Chondrocyte (in vitro differentiated cells): ENCODE data around the gene ADAM19. TPM values are rescaled to one million over a fixed set of nuclear protein-coding genes. Genes with fewer than 3 reads are reported as not detected.
A peak's percentile ranks its signal among the peaks of the same experiment; 100 is the strongest.

ENCODE experiments used
- DNase-seq: peaks from one replicate; pipeline ENCODE4 v3.0.0; 2021; ENCODE audit warnings: mixed read lengths, low spot score
- H3K27ac Mint-ChIP-seq: one replicate; pipeline ENCODE4 v1.8.0; 2021; ENCODE audit warnings: mild to moderate bottlenecking, moderate library complexity, mixed read lengths; ENCODE audit not compliant: unreplicated experiment
- H3K27me3 Mint-ChIP-seq: 2 replicates; pipeline ENCODE4 v1.8.0; 2021; ENCODE audit warnings: low read depth, mixed read lengths
- H3K36me3 Mint-ChIP-seq: 2 replicates; pipeline ENCODE4 v1.8.0; 2021; ENCODE audit warnings: low read depth, mixed read lengths
- H3K4me1 Mint-ChIP-seq: 2 replicates; pipeline ENCODE4 v1.8.0; 2021; ENCODE audit warnings: low read depth, mild to moderate bottlenecking, mixed read lengths
- H3K4me3 Mint-ChIP-seq: one replicate; pipeline ENCODE4 v1.8.0; 2021; ENCODE audit warnings: mild to moderate bottlenecking, moderate library complexity, mixed read lengths; ENCODE audit not compliant: unreplicated experiment
- H3K9me3 Mint-ChIP-seq: 2 replicates; pipeline ENCODE4 v1.8.0; 2021; ENCODE audit warnings: low read depth, mixed read lengths
- CTCF ChIP-seq: fragments of 200-600 bp; sonication (generic); IDR thresholded peaks from 2 replicates; pipeline ENCODE4 v1.5.0; 2021; ENCODE audit warnings: antibody characterized with exemption, mild to moderate bottlenecking, moderate library complexity
- total RNA-seq: library from RNA; stranded (reverse); gene quantifications from 3 replicates; pipeline ENCODE4 v1.2.1, GENCODE V29; 2021

ADAM19 gene
- total RNA-seq, 1 donor from 2014 or later = 125 TPM

GRCh38 chr5:157540124-157540523 lies 35.5 kb downstream of the ADAM19 start:
- peak overlapping the region; percentile 89 for H3K27ac Mint-ChIP-seq
- H3K4me3 Mint-ChIP-seq = no peak overlapping the region
- TF ChIP-seq CTCF = no peak
- peaks cover 64% of the 10 kb centered on the region for H3K4me1 Mint-ChIP-seq
- peaks cover 12% of the 10 kb centered on the region for H3K36me3 Mint-ChIP-seq
- no peaks in the 10 kb centered on the region for H3K27me3 Mint-ChIP-seq
- no peaks in the 10 kb centered on the region for H3K9me3 Mint-ChIP-seq
- no peak for DNase-seq

- Mint-ChIP-seq H3K4me1 (peaks cover 58% of the 10 kb centered on the region), H3K9me3 (no peaks in the 10 kb centered on the region), H3K36me3 (peaks cover 12% of the 10 kb centered on the region), H3K27ac (no peak overlapping the region), H3K27me3 (no peaks in the 10 kb centered on the region), H3K4me3 (no peak overlapping the region)
- TF ChIP-seq CTCF = no peak
- no peak for DNase-seq
These were observed 36.0 kb downstream of the ADAM19 start for GRCh38 chr5:157539503-157540022.

GRCh38 chr5:157538311-157538710 lies 37.3 kb downstream of the ADAM19 start:
- DNase-seq = no peak
- Mint-ChIP-seq H3K36me3 (peaks cover 12% of the 10 kb centered on the region), H3K9me3 (no peaks in the 10 kb centered on the region), H3K27ac (peak overlapping the region; percentile 27), H3K27me3 (no peaks in the 10 kb centered on the region), H3K4me3 (no peak overlapping the region), H3K4me1 (peaks cover 46% of the 10 kb centered on the region)
- TF ChIP-seq CTCF = no peak

GRCh38 chr5:157535042-157535865 lies 40.3 kb downstream of the ADAM19 start:
- no peaks in the 10 kb centered on the region for H3K9me3 Mint-ChIP-seq
- H3K4me1 Mint-ChIP-seq = peaks cover 17% of the 10 kb centered on the region
- DNase-seq = no peak
- no peak overlapping the region for H3K4me3 Mint-ChIP-seq
- no peaks in the 10 kb centered on the region for H3K27me3 Mint-ChIP-seq
- peaks cover 23% of the 10 kb centered on the region for H3K36me3 Mint-ChIP-seq
- H3K27ac Mint-ChIP-seq = peak overlapping the region; percentile 41
- TF ChIP-seq CTCF = no peak

GRCh38 chr5:157533011-157533481 lies 42.5 kb downstream of the ADAM19 start:
- Mint-ChIP-seq H3K4me1 (peaks cover 5% of the 10 kb centered on the region), H3K36me3 (peaks cover 33% of the 10 kb centered on the region), H3K4me3 (no peak overlapping the region), H3K27ac (no peak overlapping the region), H3K9me3 (no peaks in the 10 kb centered on the region), H3K27me3 (no peaks in the 10 kb centered on the region)
- no peak for DNase-seq
- no peak for TF ChIP-seq CTCF
